Right cardiac atrium (tissue), 5 donors: ENCODE measurements around the gene TAF4. TPM values are rescaled to one million over a fixed set of nuclear protein-coding genes. Genes with fewer than 3 reads are reported as not detected.
A peak's percentile ranks its signal among the peaks of the same experiment; 100 is the strongest.

Experiments used
- ATAC-seq, 2 donors: fragments of 200-7000 bp; cut with Tn5 transposase; one replicate each; pipeline versions ENCODE4 v1.8.0 to v1.9.1; 2020; ENCODE audit warnings: moderate library complexity in 2 of 2, mild to moderate bottlenecking in 1 of 2
- DNase-seq, 3 donors: peaks; one replicate each; pipeline ENCODE4 v3.0.0-alpha.2; 2020
- H3K27ac ChIP-seq: one replicate; pipeline ENCODE4 v1.5.1; 2013; ENCODE audit warnings: mild to moderate bottlenecking, low read length, control low read depth, moderate library complexity
- H3K27me3 ChIP-seq: one replicate; pipeline ENCODE4 v1.6.1; 2013; ENCODE audit not compliant: control insufficient read depth, insufficient read depth
- H3K4me1 ChIP-seq: one replicate; pipeline ENCODE4 v1.6.1; 2013; ENCODE audit warnings: low read length; ENCODE audit not compliant: control insufficient read depth, insufficient read depth
- H3K4me3 ChIP-seq: one replicate; pipeline ENCODE4 v1.5.1; 2013; ENCODE audit warnings: low read length, control low read depth
- H3K9me3 ChIP-seq: one replicate; pipeline ENCODE4 v1.6.1; 2013; ENCODE audit warnings: low read length; ENCODE audit not compliant: control insufficient read depth
- WGBS: extraction: QIAGEN DNeasy Blood & Tissue Kit; methylation state at CpG from one replicate; pipeline ENCODE4 v1.1.7; 2013; 5-methylcytosine and 5-hydroxymethylcytosine counted together
- intact Hi-C, 4 donors: fragments of 100-400 bp; cut with DNase I; formaldehyde crosslinking; loops; one replicate each; pipeline versions ENCODE4 v1.11.0 to v1.14.0; 2022 to 2023
- long read RNA-seq, 4 donors: library from polyadenylated mRNA; unstranded; transcript quantifications; one replicate each; pipeline ENCODE4 v2.0.0, GENCODE V29; 2020 to 2021
- polyA plus RNA-seq: library from polyadenylated mRNA; stranded (reverse); fragments of 200-250 nt; gene quantifications from one replicate; pipeline ENCODE4 v1.2.3, GENCODE V29; 2013
- total RNA-seq, 4 donors: library from RNA; stranded (reverse); fragmentation: NEBNext Ultra II Directional; extraction: Animal tissue kit (Norgen Biotek cat#: 25700); gene quantifications; one replicate each; pipeline ENCODE4 v1.2.1, GENCODE V29; 2021
- donor health status: healthy with polysubstance abuse.
- donor health status: DM: no; HTN: yes; CAD: no.
- donor health status: DM: no; HTN: no; CAD: no.
- donor health status: DM: no; HTN: yes; CAD: no; lungs with severe emphysema.
- donor health status: DM: yes; HTN: yes; CAD: no.

TAF4 gene
- total RNA-seq (10 to 100 TPM in 1 of 4 donors, 1 to 10 TPM in 3; 7.0 to 13.6 (median 8.6) TPM), polyA plus RNA-seq (3.8 TPM)
- long read RNA-seq, donor 1, full-length matches to known transcripts: 6 of 14 reads
- long read RNA-seq, donor 1, partial matches to known transcripts: 6 of 14 reads
- long read RNA-seq, donor 1, other reads (novel, unspliced or antisense): 2 of 14 reads
- long read RNA-seq, donor 2, full-length matches to known transcripts: 1 of 2 reads
- long read RNA-seq, donor 2, partial matches to known transcripts: 1 of 2 reads
- long read RNA-seq, donor 2, other reads (novel, unspliced or antisense): 0 of 2 reads
- long read RNA-seq, donor 3, partial matches to known transcripts: 6 of 6 reads
- long read RNA-seq, donor 3, other reads (novel, unspliced or antisense): 0 of 6 reads
- long read RNA-seq, donor 4, partial matches to known transcripts: 2 of 3 reads
- long read RNA-seq, donor 4, other reads (novel, unspliced or antisense): 1 of 3 reads

GRCh38 chr20:62065674-62066338, at the start of gene TAF4:
Gene TAF4, minus strand, starts transcription at chr20:62065881. Its CDS starts 71 bp downstream, at chr20:62065810.
- intact Hi-C loops: loop anchor here in 3 of 4 donors (5.0 to 10.0 kb wide), 3 partner anchors 51 to 59 kb away; partner anchors contain the start of gene LSM14B (in 2 of the 3)
- under 1% methylated on average over 104 of the region's 116 CpGs for WGBS

GRCh38 chr20:62114894-62115293, 49.2 kb upstream of the TAF4 start:
- no peaks in the 10 kb centered on the region for H3K27me3 ChIP-seq
- ATAC-seq (no peak), DNase-seq (peak in 1 of 3 donors; percentile 20)
- 44% methylated on average over 8 of the region's 8 CpGs for WGBS
- intact Hi-C loops: loop anchor here in 2 of 4 donors (5.0 kb wide), 2 partner anchors 43 to 48 kb away; partner anchors contain the start of gene TAF4 (in 1 of the 2)
- peaks cover 2% of the 10 kb centered on the region for H3K4me1 ChIP-seq
- no peak overlapping the region for H3K4me3 ChIP-seq
- H3K27ac ChIP-seq: no peak overlapping the region
- H3K9me3 ChIP-seq: peaks cover 3% of the 10 kb centered on the region

More at GRCh38 chr20:62065674-62066338, at the start of gene TAF4:
- Histone ChIP-seq H3K4me3 (peak within 1 kb of the TSS; percentile 82), H3K27ac (peak within 1 kb of the TSS; percentile 44), H3K27me3 (no peaks in the 10 kb centered on the region), H3K9me3 (no peaks in the 10 kb centered on the region), H3K4me1 (peaks cover 6% of the 10 kb centered on the region)
- DNase-seq (peak; percentile 76 to 92 (median 92)), ATAC-seq (peak; percentile 58 to 71)

- H3K9me3 ChIP-seq: peaks cover 7% of the 10 kb centered on the region
- ATAC-seq (no peak), DNase-seq (no peak)
- intact Hi-C loops: no loop called here
- no peak overlapping the region for H3K4me3 ChIP-seq
- no peak overlapping the region for H3K27ac ChIP-seq
- no peaks in the 10 kb centered on the region for H3K27me3 ChIP-seq
- no peaks in the 10 kb centered on the region for H3K4me1 ChIP-seq
- 93% methylated on average over 6 of the region's 6 CpGs for WGBS
Measured at GRCh38 chr20:62112368-62112767, 46.7 kb upstream of the TAF4 start.

- intact Hi-C loops: no loop called here
- DNase-seq (no peak), ATAC-seq (no peak)
- no peak overlapping the region for H3K4me3 ChIP-seq
- H3K27ac ChIP-seq: no peak overlapping the region
- WGBS: 88% methylated on average over 6 of the region's 6 CpGs
- H3K9me3 ChIP-seq: peaks cover 7% of the 10 kb centered on the region
- H3K4me1 ChIP-seq: no peaks in the 10 kb centered on the region
- H3K27me3 ChIP-seq: no peaks in the 10 kb centered on the region
Measured at GRCh38 chr20:62111148-62111547, 45.5 kb upstream of the TAF4 start.

- DNase-seq: no peak
- Histone ChIP-seq H3K27ac (no peak overlapping the region), H3K27me3 (no peaks in the 10 kb centered on the region), H3K4me1 (no peaks in the 10 kb centered on the region), H3K9me3 (peaks cover 4% of the 10 kb centered on the region), H3K4me3 (no peak overlapping the region)
- no peak for ATAC-seq
- 96% methylated on average over 5 of the region's 5 CpGs for WGBS
- intact Hi-C loops: no loop called here
Measured at GRCh38 chr20:62105592-62105991, 39.9 kb upstream of the TAF4 start.

GRCh38 chr20:62104791-62105345, 39.2 kb upstream of the TAF4 start:
- H3K27me3 ChIP-seq: no peaks in the 10 kb centered on the region
- 36% methylated on average over 7 of the region's 7 CpGs for WGBS
- H3K9me3 ChIP-seq: peaks cover 5% of the 10 kb centered on the region
- no peak for ATAC-seq
- H3K4me3 ChIP-seq: no peak overlapping the region
- intact Hi-C loops: no loop called here
- H3K27ac ChIP-seq: no peak overlapping the region
- DNase-seq: no peak
- no peaks in the 10 kb centered on the region for H3K4me1 ChIP-seq

- Histone ChIP-seq H3K27ac (no peak overlapping the region), H3K4me3 (no peak overlapping the region), H3K9me3 (peaks cover 5% of the 10 kb centered on the region), H3K4me1 (no peaks in the 10 kb centered on the region), H3K27me3 (no peaks in the 10 kb centered on the region)
- WGBS: 39% methylated on average over 15 of the region's 15 CpGs
- DNase-seq: peak in 1 of 3 donors; percentile 22
- intact Hi-C loops: no loop called here
- no peak for ATAC-seq
Measured at GRCh38 chr20:62104234-62104789, 38.6 kb upstream of the TAF4 start.

GRCh38 chr20:62103508-62104233, 38.0 kb upstream of the TAF4 start:
- no peak for ATAC-seq
- peaks cover 5% of the 10 kb centered on the region for H3K9me3 ChIP-seq
- intact Hi-C loops: no loop called here
- no peak overlapping the region for H3K27ac ChIP-seq
- H3K27me3 ChIP-seq: no peaks in the 10 kb centered on the region
- H3K4me1 ChIP-seq: no peaks in the 10 kb centered on the region
- WGBS: 74% methylated on average over 21 of the region's 21 CpGs
- DNase-seq: peak in 1 of 3 donors; percentile 38
- no peak overlapping the region for H3K4me3 ChIP-seq

- intact Hi-C loops: no loop called here
- H3K27me3 ChIP-seq: no peaks in the 10 kb centered on the region
- H3K9me3 ChIP-seq: peaks cover 2% of the 10 kb centered on the region
- no peak for ATAC-seq
- no peak overlapping the region for H3K4me3 ChIP-seq
- H3K27ac ChIP-seq: no peak overlapping the region
- WGBS: 89% methylated on average over 4 of the region's 4 CpGs
- no peak for DNase-seq
- no peaks in the 10 kb centered on the region for H3K4me1 ChIP-seq
Measured at GRCh38 chr20:62101078-62101477, 35.4 kb upstream of the TAF4 start.

- H3K27ac ChIP-seq: no peak overlapping the region
- H3K27me3 ChIP-seq: no peaks in the 10 kb centered on the region
- H3K9me3 ChIP-seq: peaks cover 2% of the 10 kb centered on the region
- H3K4me3 ChIP-seq: no peak overlapping the region
- ATAC-seq: no peak
- 73% methylated on average over 16 of the region's 16 CpGs for WGBS
- no peaks in the 10 kb centered on the region for H3K4me1 ChIP-seq
- intact Hi-C loops: no loop called here
- DNase-seq: no peak
Measured at GRCh38 chr20:62097881-62098407, 32.3 kb upstream of the TAF4 start.
